ENCODE results near the gene FGF9. TPM values are rescaled to one million over a fixed set of nuclear protein-coding genes. Genes with fewer than 3 reads are reported as not detected.

FGF9 gene
- polyA plus RNA-seq, 2 of the 4 experiments (the other 2 are of a cell fraction): not detected

GRCh38 chr13:21736926-21737325, 66.1 kb downstream of the FGF9 start (continued):
- TF ChIP-seq HMGXB4 (CRISPR knock-in tag; IDR thresholded peaks at IDR 0.05; ENCODE audit: borderline replicate concordance): no peak
- no peak for TF ChIP-seq RCOR1 (IDR thresholded peaks at IDR 0.05; ENCODE audit: low read depth, low read length)

GRCh38 chr13:21738630-21739029, 67.8 kb downstream of the FGF9 start:
- Histone ChIP-seq H3K4me1 (no peaks in the 10 kb centered on the region), H3K9me3 (no peaks in the 10 kb centered on the region), H3K4me3 (no peak overlapping the region), H3K27ac (no peak overlapping the region), H3K4me2 (no peak overlapping the region)
- TF ChIP-seq TP53 (CRISPR knock-in tag; IDR thresholded peaks at IDR 0.05) (no peak), ELK1 (IDR thresholded peaks at IDR 0.05; ENCODE audit: low read depth, low read length) (no peak), TFCP2L1 (CRISPR knock-in tag; IDR thresholded peaks at IDR 0.05) (no peak), MAZ (IDR thresholded peaks at IDR 0.05; ENCODE audit: borderline replicate concordance, low read depth, low read length) (no peak), HMGXB4 (CRISPR knock-in tag; IDR thresholded peaks at IDR 0.05; ENCODE audit: borderline replicate concordance) (no peak)
- no peak for DNase-seq (ENCODE audit: low read depth in 1 of 2, low spot score in 1 of 2)
- no peak for ATAC-seq
- FAIRE-seq: no peak
- CTCF ChIA-PET: no interaction called here
- WGBS (ENCODE audit: missing lambda C conversion rate): 17% methylated on average over 4 of the region's 5 CpGs
- POLR2A ChIA-PET: no interaction called here

- CTCF ChIA-PET: no interaction called here
- H3K4me1 ChIP-seq: no peaks in the 10 kb centered on the region
- no peak for TF ChIP-seq MAFK (IDR thresholded peaks at IDR 0.05; ENCODE audit: partially characterized antibody)
- no peak for TF ChIP-seq HDAC2 (IDR thresholded peaks at IDR 0.05)
- no peak for TF ChIP-seq KDM1A (IDR thresholded peaks at IDR 0.05; ENCODE audit: low read depth)
- no peak for TF ChIP-seq EP300 (IDR thresholded peaks at IDR 0.05)
- TF ChIP-seq GATA3 (IDR thresholded peaks at IDR 0.05; ENCODE audit: borderline replicate concordance): no peak
- TF ChIP-seq RCOR1 (IDR thresholded peaks at IDR 0.05; ENCODE audit: low read depth, low read length): no peak
- no peak for TF ChIP-seq CHD4 (IDR thresholded peaks at IDR 0.05; ENCODE audit: borderline replicate concordance)
- TF ChIP-seq KDM5A (IDR thresholded peaks at IDR 0.05): no peak
- no peak for TF ChIP-seq SREBF2 (IDR thresholded peaks at IDR 0.05)
- no peak for TF ChIP-seq NFE2L2 (conservative IDR thresholded peaks at IDR 0.05; ENCODE audit: low read length)
- no peak for TF ChIP-seq TFCP2L1 (CRISPR knock-in tag; IDR thresholded peaks at IDR 0.05)
- TF ChIP-seq HES2 (IDR thresholded peaks at IDR 0.05): no peak
- TF ChIP-seq FOSL2 (IDR thresholded peaks at IDR 0.05): no peak
- no peak for TF ChIP-seq FOSL2 (CRISPR knock-in tag; IDR thresholded peaks at IDR 0.05)
- H3K27ac ChIP-seq: no peak overlapping the region
- 4% methylated on average over 8 of the region's 8 CpGs for WGBS (ENCODE audit: missing lambda C conversion rate)
- H3K9me3 ChIP-seq: no peaks in the 10 kb centered on the region
- ATAC-seq: no peak
- H3K4me2 ChIP-seq: no peak overlapping the region
- POLR2A ChIA-PET: no interaction called here
- DNase-seq (ENCODE audit: low read depth in 1 of 2, low spot score in 1 of 2): no peak
- no peak for FAIRE-seq
- no peak overlapping the region for H3K4me3 ChIP-seq
These were observed 68.9 kb downstream of the FGF9 start for GRCh38 chr13:21739771-21740170.

Measured in A549 (cell line).